ENCODE data around the gene CPT1A. TPM values are rescaled to one million over a fixed set of nuclear protein-coding genes. Genes with fewer than 3 reads are reported as not detected.

The CPT1A gene
- total RNA-seq, 2 donors from 2014 or later = 29.5 to 33.3 TPM

GRCh38 chr11:68749229-68750123, 92.2 kb downstream of the CPT1A start:
- H3K9me3 ChIP-seq (ENCODE audit: control insufficient read depth, low read length, poor library complexity, severe bottlenecking) = no peaks in the 10 kb centered on the region
- DNase-seq (no peak), ATAC-seq (no peak)
- Mint-ChIP-seq H3K4me1 (peaks cover 12% of the 10 kb centered on the region), H3K27ac (peak overlapping the region; percentile 43), H3K36me3 (ENCODE audit: low read depth) (peaks cover 3% of the 10 kb centered on the region), H3K27me3 (no peaks in the 10 kb centered on the region), H3K4me3 (peak overlapping the region; percentile 87)

GRCh38 chr11:68748061-68748460, 93.7 kb downstream of the CPT1A start:
- ATAC-seq = no peak
- no peak for DNase-seq

GRCh38 chr11:68743539-68743938, 98.2 kb downstream of the CPT1A start:
- ATAC-seq (no peak), DNase-seq (no peak)
- peaks cover 10% of the 10 kb centered on the region for H3K4me1 Mint-ChIP-seq
- no peaks in the 10 kb centered on the region for H3K27me3 Mint-ChIP-seq
- H3K9me3 ChIP-seq (ENCODE audit: control insufficient read depth, low read length, poor library complexity, severe bottlenecking) = no peaks in the 10 kb centered on the region
- peaks cover 3% of the 10 kb centered on the region for H3K36me3 Mint-ChIP-seq (ENCODE audit: low read depth)
- H3K4me3 Mint-ChIP-seq = no peak overlapping the region
- H3K27ac Mint-ChIP-seq = no peak overlapping the region

More at GRCh38 chr11:68748061-68748460, 93.7 kb downstream of the CPT1A start:
- Mint-ChIP-seq H3K4me1 (peaks cover 12% of the 10 kb centered on the region), H3K27ac (no peak overlapping the region), H3K27me3 (no peaks in the 10 kb centered on the region), H3K36me3 (ENCODE audit: low read depth) (peaks cover 3% of the 10 kb centered on the region), H3K4me3 (no peak overlapping the region)
- no peaks in the 10 kb centered on the region for H3K9me3 ChIP-seq (ENCODE audit: control insufficient read depth, low read length, poor library complexity, severe bottlenecking)

- Mint-ChIP-seq H3K27ac (peak overlapping the region; percentile 37), H3K36me3 (ENCODE audit: low read depth) (peaks cover 12% of the 10 kb centered on the region)
These were observed 100.3 kb downstream of the CPT1A start for GRCh38 chr11:68741463-68741862.

GRCh38 chr11:68735646-68736045, 106.1 kb downstream of the CPT1A start:
- no peaks in the 10 kb centered on the region for H3K9me3 ChIP-seq (ENCODE audit: control insufficient read depth, low read length, poor library complexity, severe bottlenecking)
- DNase-seq (no peak), ATAC-seq (no peak)
- Mint-ChIP-seq H3K36me3 (ENCODE audit: low read depth) (peaks cover 11% of the 10 kb centered on the region), H3K27ac (no peak overlapping the region), H3K4me3 (no peak overlapping the region), H3K4me1 (peaks cover 10% of the 10 kb centered on the region), H3K27me3 (no peaks in the 10 kb centered on the region)

More at GRCh38 chr11:68741463-68741862, 100.3 kb downstream of the CPT1A start:
- no peak for ATAC-seq
- H3K9me3 ChIP-seq (ENCODE audit: control insufficient read depth, low read length, poor library complexity, severe bottlenecking) = no peaks in the 10 kb centered on the region
- Mint-ChIP-seq H3K4me3 (no peak overlapping the region), H3K4me1 (peaks cover 10% of the 10 kb centered on the region), H3K27me3 (no peaks in the 10 kb centered on the region)
- no peak for DNase-seq

GRCh38 chr11:68735125-68735524, 106.6 kb downstream of the CPT1A start:
- DNase-seq (no peak), ATAC-seq (no peak)
- H3K27ac Mint-ChIP-seq = no peak overlapping the region
- peaks cover 11% of the 10 kb centered on the region for H3K36me3 Mint-ChIP-seq (ENCODE audit: low read depth)
- H3K27me3 Mint-ChIP-seq = no peaks in the 10 kb centered on the region
- H3K9me3 ChIP-seq (ENCODE audit: control insufficient read depth, low read length, poor library complexity, severe bottlenecking) = no peaks in the 10 kb centered on the region
- H3K4me3 Mint-ChIP-seq = no peak overlapping the region
- H3K4me1 Mint-ChIP-seq = peaks cover 8% of the 10 kb centered on the region

GRCh38 chr11:68734111-68734510, 107.6 kb downstream of the CPT1A start:
- DNase-seq (no peak), ATAC-seq (no peak)
- H3K27me3 Mint-ChIP-seq = no peaks in the 10 kb centered on the region
- H3K4me3 Mint-ChIP-seq = no peak overlapping the region
- H3K4me1 Mint-ChIP-seq = peaks cover 5% of the 10 kb centered on the region
- no peak overlapping the region for H3K27ac Mint-ChIP-seq
- peaks cover 11% of the 10 kb centered on the region for H3K36me3 Mint-ChIP-seq (ENCODE audit: low read depth)
- no peaks in the 10 kb centered on the region for H3K9me3 ChIP-seq (ENCODE audit: control insufficient read depth, low read length, poor library complexity, severe bottlenecking)

- H3K4me1 Mint-ChIP-seq = peaks cover 2% of the 10 kb centered on the region
- H3K27me3 Mint-ChIP-seq = no peaks in the 10 kb centered on the region
- H3K36me3 Mint-ChIP-seq (ENCODE audit: low read depth) = peaks cover 3% of the 10 kb centered on the region
- no peak overlapping the region for H3K27ac Mint-ChIP-seq
- DNase-seq (no peak), ATAC-seq (no peak)
- H3K4me3 Mint-ChIP-seq = no peak overlapping the region
- no peaks in the 10 kb centered on the region for H3K9me3 ChIP-seq (ENCODE audit: control insufficient read depth, low read length, poor library complexity, severe bottlenecking)
These were observed 113.9 kb downstream of the CPT1A start for GRCh38 chr11:68727783-68728182.

GRCh38 chr11:68724293-68724692, 117.4 kb downstream of the CPT1A start:
- Mint-ChIP-seq H3K36me3 (ENCODE audit: low read depth) (peaks cover 7% of the 10 kb centered on the region), H3K27ac (no peak overlapping the region), H3K4me3 (no peak overlapping the region), H3K27me3 (peaks cover 7% of the 10 kb centered on the region), H3K4me1 (no peaks in the 10 kb centered on the region)
- peaks cover 4% of the 10 kb centered on the region for H3K9me3 ChIP-seq (ENCODE audit: control insufficient read depth, low read length, poor library complexity, severe bottlenecking)
- ATAC-seq (no peak), DNase-seq (no peak)

- peaks cover 7% of the 10 kb centered on the region for H3K27me3 Mint-ChIP-seq
- no peak overlapping the region for H3K4me3 Mint-ChIP-seq
- H3K27ac Mint-ChIP-seq = no peak overlapping the region
- ATAC-seq (no peak), DNase-seq (no peak)
- H3K36me3 Mint-ChIP-seq (ENCODE audit: low read depth) = peaks cover 7% of the 10 kb centered on the region
- H3K9me3 ChIP-seq (ENCODE audit: control insufficient read depth, low read length, poor library complexity, severe bottlenecking) = peaks cover 4% of the 10 kb centered on the region
- H3K4me1 Mint-ChIP-seq = no peaks in the 10 kb centered on the region
These were observed 119.6 kb downstream of the CPT1A start for GRCh38 chr11:68722143-68722542.

GRCh38 chr11:68721075-68721474, 120.6 kb downstream of the CPT1A start:
- H3K36me3 Mint-ChIP-seq (ENCODE audit: low read depth) = peaks cover 7% of the 10 kb centered on the region
- H3K27me3 Mint-ChIP-seq = peaks cover 7% of the 10 kb centered on the region
- no peak overlapping the region for H3K4me3 Mint-ChIP-seq

GRCh38 chr11:68715456-68716122, 126.1 kb downstream of the CPT1A start:
- H3K4me1 Mint-ChIP-seq = no peaks in the 10 kb centered on the region
- H3K4me3 Mint-ChIP-seq = no peak overlapping the region
- H3K36me3 Mint-ChIP-seq (ENCODE audit: low read depth) = peaks cover 7% of the 10 kb centered on the region
- DNase-seq (no peak), ATAC-seq (no peak)
- no peaks in the 10 kb centered on the region for H3K27me3 Mint-ChIP-seq
- H3K27ac Mint-ChIP-seq = no peak overlapping the region
- peaks cover 4% of the 10 kb centered on the region for H3K9me3 ChIP-seq (ENCODE audit: control insufficient read depth, low read length, poor library complexity, severe bottlenecking)

More at GRCh38 chr11:68721075-68721474, 120.6 kb downstream of the CPT1A start:
- H3K27ac Mint-ChIP-seq = no peak overlapping the region
- peaks cover 4% of the 10 kb centered on the region for H3K9me3 ChIP-seq (ENCODE audit: control insufficient read depth, low read length, poor library complexity, severe bottlenecking)
- ATAC-seq (no peak), DNase-seq (no peak)
- no peaks in the 10 kb centered on the region for H3K4me1 Mint-ChIP-seq

GRCh38 chr11:68714060-68714856, 127.5 kb downstream of the CPT1A start:
- no peaks in the 10 kb centered on the region for H3K27me3 Mint-ChIP-seq
- H3K4me3 Mint-ChIP-seq = no peak overlapping the region
- H3K27ac Mint-ChIP-seq = no peak overlapping the region
- H3K9me3 ChIP-seq (ENCODE audit: control insufficient read depth, low read length, poor library complexity, severe bottlenecking) = no peaks in the 10 kb centered on the region
- peaks cover 5% of the 10 kb centered on the region for H3K36me3 Mint-ChIP-seq (ENCODE audit: low read depth)
- ATAC-seq = no peak
- H3K4me1 Mint-ChIP-seq = no peaks in the 10 kb centered on the region
- no peak for DNase-seq
